HepG2 (cell line): ENCODE data around the gene ESPN. TPM values are rescaled to one million over a fixed set of nuclear protein-coding genes. Genes with fewer than 3 reads are reported as not detected.

ENCODE experiments used
- ATAC-seq: fragments of 200-7000 bp; cut with Tn5 transposase; 3 replicates; pipeline ENCODE4 v1.9.1; 2020; ENCODE audit warnings: mild to moderate bottlenecking, moderate library complexity
- BruUV-seq: library from RNA; stranded (reverse); fragments of 400-500 nt; replicated peaks from 2 replicates; lab custom pipeline; 2021; lab: Mats Ljungman, UMichigan
- CTCF ChIA-PET: fragments of 300-600 bp; formaldehyde crosslinking; extraction: SDS; loops from one replicate; lab custom pipeline; 2021; ENCODE audit warnings: low total read pairs, inconsistent platforms, low intra/inter-chr PET ratio; lab: Yijun Ruan, JAX
- POLR2A ChIA-PET: fragments of 350-600 bp; sonication (Branson Sonifier 250); formaldehyde crosslinking; loops from one replicate; lab custom pipeline; 2020; ENCODE audit warnings: antibody characterized with exemption, inconsistent platforms; lab: Yijun Ruan, JAX
- DNase-seq: peaks from one replicate; pipeline ENCODE4 v3.0.0-alpha.2; 2015; ENCODE audit warnings: low spot score
- FAIRE-seq: peaks from 3 replicates; lab custom pipeline; 2011; peaks lifted over from hg19 to GRCh38; lab: Jason Lieb, UNC
- H2AFZ ChIP-seq: one replicate; pipeline ENCODE4 v1.6.1; 2011; ENCODE audit warnings: low read length, inconsistent platforms
- H3K27ac ChIP-seq: fragments of 300-600 bp; 3 replicates; pipeline ENCODE4 v1.8.0; 2011; ENCODE audit warnings: mixed run types, mild to moderate bottlenecking, mixed read lengths, low read length, inconsistent platforms; ENCODE audit not compliant: insufficient read depth; ENCODE audit errors: extremely low read length
- H3K27me3 ChIP-seq, 2 experiments: fragments of 200-600 bp in 1 of 2; 2 replicates in 1 of 2; 3 replicates in 1 of 2; pipeline versions ENCODE4 v1.6.0 to v1.8.0; 2011; ENCODE audit warnings: low read length in 2 of 2, mild to moderate bottlenecking in 2 of 2, moderate library complexity in 2 of 2, inconsistent platforms in 1 of 2; ENCODE audit not compliant: insufficient read depth in 2 of 2, control insufficient read depth in 1 of 2
- H3K36me3 ChIP-seq, 2 experiments: fragments of 200-600 bp in 1 of 2; replicated peaks in 1 of 2; 2 replicates in 1 of 2; 3 replicates in 1 of 2; pipeline versions ENCODE4 v1.5.1 to v1.8.0; 2011; ENCODE audit warnings: low read length in 2 of 2, inconsistent platforms in 1 of 2; ENCODE audit not compliant: insufficient read depth in 2 of 2, control insufficient read depth in 1 of 2
- H3K4me1 ChIP-seq: 2 replicates; pipeline ENCODE4 v1.5.1; 2012; ENCODE audit warnings: low read length, inconsistent platforms; ENCODE audit not compliant: insufficient read depth
- H3K4me2 ChIP-seq: 2 replicates; pipeline ENCODE4 v1.6.0; 2011; ENCODE audit warnings: low read depth, low read length, inconsistent platforms
- H3K4me3 ChIP-seq, 3 experiments: fragments of 200-600 bp in 1 of 3; sonication (generic), shearing (Covaris generic) in 1 of 3; replicated peaks in 1 of 3; 2 replicates each; pipeline ENCODE4 v1.5.1; 2011 to 2016; ENCODE audit warnings: low read length in 3 of 3, inconsistent platforms in 2 of 3, low read depth in 2 of 3, mild to moderate bottlenecking in 2 of 3, control low read depth in 1 of 3, mixed read lengths in 1 of 3; ENCODE audit not compliant: insufficient read depth in 1 of 3
- H3K79me2 ChIP-seq: one replicate; pipeline ENCODE4 v1.6.1; 2011; ENCODE audit warnings: low read length, inconsistent platforms; ENCODE audit not compliant: insufficient read depth
- H3K9ac ChIP-seq: 2 replicates; pipeline ENCODE4 v1.6.0; 2011; ENCODE audit warnings: mild to moderate bottlenecking, low read depth, low read length, inconsistent platforms; ENCODE audit not compliant: insufficient read depth
- H3K9me3 ChIP-seq: 2 replicates; pipeline ENCODE4 v1.5.1; 2012; ENCODE audit warnings: mild to moderate bottlenecking, low read length
- H4K20me1 ChIP-seq: 2 replicates; pipeline ENCODE4 v1.6.0; 2011; ENCODE audit warnings: inconsistent platforms, mild to moderate bottlenecking, low read length, moderate library complexity; ENCODE audit not compliant: insufficient read depth
- EEA1 ChIP-seq: sonication (generic); formaldehyde crosslinking; IDR thresholded peaks from 2 replicates; pipeline ENCODE4 v1.5.1; 2020; ENCODE audit warnings: mild to moderate bottlenecking, missing genetic modification reagents, borderline replicate concordance
- HIVEP1 ChIP-seq: sonication (generic); formaldehyde crosslinking; IDR thresholded peaks from 2 replicates; pipeline ENCODE4 v1.4.0; 2020; ENCODE audit warnings: mild to moderate bottlenecking, missing genetic modification reagents
- PHF5A ChIP-seq: IDR thresholded peaks from one replicate; pipeline ENCODE4 v1.6.1; 2018; ENCODE audit warnings: low read depth, missing genetic modification reagents; ENCODE audit not compliant: unreplicated experiment
- RORA ChIP-seq: sonication (generic); formaldehyde crosslinking; IDR thresholded peaks from 2 replicates; pipeline ENCODE4 v1.5.0; 2020; ENCODE audit warnings: mild to moderate bottlenecking, missing genetic modification reagents, moderate library complexity
- SYNCRIP ChIP-seq: fragments of 200-400 bp; formaldehyde crosslinking; IDR thresholded peaks from 2 replicates; pipeline ENCODE4 v1.6.1; 2018; ENCODE audit warnings: mild to moderate bottlenecking, low read depth, low read length; ENCODE audit not compliant: insufficient read depth
- TAF15 ChIP-seq: fragments of 200-400 bp; formaldehyde crosslinking; IDR thresholded peaks from one replicate; pipeline ENCODE4 v1.6.1; 2018; ENCODE audit warnings: mild to moderate bottlenecking, low read depth, low read length; ENCODE audit not compliant: poor library complexity, severe bottlenecking
- ZNF713 ChIP-seq: sonication (generic); formaldehyde crosslinking; IDR thresholded peaks from 2 replicates; pipeline ENCODE4 v1.4.0; 2020; ENCODE audit warnings: mild to moderate bottlenecking, missing genetic modification reagents
- ZNF75D ChIP-seq: sonication (generic); formaldehyde crosslinking; IDR thresholded peaks from 2 replicates; pipeline ENCODE4 v1.8.1; 2023; ENCODE audit warnings: missing genetic modification reagents, mild to moderate bottlenecking, borderline replicate concordance
- WGBS: methylation state at CpG from one replicate; pipeline ENCODE4 v1.1.6; 2017; ENCODE audit warnings: low lambda C conversion rate; 5-methylcytosine and 5-hydroxymethylcytosine counted together
- in situ Hi-C: cut with HindIII; loops from 2 replicates; pipeline ENCODE4 v1.10.0; 2017; ENCODE audit warnings: low pct_unique_long_range_greater_than_20kb; ENCODE audit not compliant: extremely low pct_ligation_motif_present
- intact Hi-C: fragments of 100-400 bp; cut with micrococcal nuclease; formaldehyde crosslinking; loops from one replicate; pipeline ENCODE4 v1.10.0; 2022; ENCODE audit not compliant: unreplicated experiment
- polyA plus RNA-seq, 8 experiments: library from polyadenylated mRNA; depleted of rRNA in 3 of 8; stranded (reverse) in 7 of 8; unstranded in 1 of 8; fragments of >200 nt; fragmentation: Illumina TruSeq in 4 of 8; extraction: Trizol in 4 of 8; gene quantifications; 2 replicates each; pipeline versions ENCODE4 v1.2.1 to v1.2.3, GENCODE V29; 2011 to 2016; ENCODE audit warnings: low read depth in 4 of 8, missing spikeins in 1 of 8, mixed read lengths in 1 of 8; ENCODE audit not compliant: insufficient read depth in 1 of 8
- total RNA-seq, 5 experiments: library from RNA; depleted of rRNA; stranded (reverse); fragments of >200 nt; fragmentation: Illumina TruSeq; extraction: Trizol; gene quantifications; 2 replicates each; pipeline ENCODE4 v1.2.3, GENCODE V29; 2016; ENCODE audit warnings: low read depth in 1 of 5
- TF ChIP-seq, protein P1 (sequence below): sonication (generic); formaldehyde crosslinking; IDR thresholded peaks from 2 replicates; pipeline ENCODE4 v1.9.0; 2021; ENCODE audit warnings: missing genetic modification reagents, borderline replicate concordance
- TF ChIP-seq, protein P2 (sequence below): sonication (generic); formaldehyde crosslinking; IDR thresholded peaks from 2 replicates; pipeline ENCODE4 v1.5.1; 2020; ENCODE audit warnings: mild to moderate bottlenecking, missing genetic modification reagents, moderate library complexity
- TF ChIP-seq, protein P3 (sequence below): sonication (generic); formaldehyde crosslinking; IDR thresholded peaks from 2 replicates; pipeline ENCODE4 v1.5.0; 2020; ENCODE audit warnings: mild to moderate bottlenecking, missing genetic modification reagents
- TF ChIP-seq, protein P4 (sequence below): IDR thresholded peaks from 2 replicates; pipeline ENCODE4 v1.6.1; 2016; ENCODE audit warnings: missing biosample characterization, missing genetic modification reagents, low read depth

The ESPN gene
- total and polyA plus RNA-seq, 2 of the 13 experiments (the other 11 are each of a cell fraction or from before 2014, with no cell fraction given), result 48.6 to 54.2 TPM

DNA sequence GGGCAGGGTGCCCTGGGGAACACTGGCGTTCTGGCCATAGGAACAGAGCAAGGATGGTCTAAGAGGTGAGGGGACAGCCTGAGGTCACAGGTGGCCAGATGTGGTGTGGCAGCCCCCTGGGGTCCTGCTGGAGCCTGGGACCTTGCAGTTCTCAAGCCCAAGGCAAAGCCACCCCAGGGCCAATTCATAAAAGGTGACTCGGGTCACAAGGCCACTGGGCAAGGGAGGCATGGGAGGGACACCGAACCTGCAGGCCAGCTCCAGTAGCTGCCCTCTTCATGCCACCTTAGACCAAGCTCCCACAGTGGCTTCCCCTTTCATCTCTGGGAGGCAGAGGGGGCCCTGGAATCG is 22.1 kb downstream of the ESPN start:
- intact Hi-C loops (loop anchor here (2.0 to 10.0 kb wide), 2 partner anchors 18 to 652 kb away; no protein-coding TSS in a partner anchor), in situ Hi-C loops (no loop called here)
- H2AFZ ChIP-seq, result no peak overlapping the region
- H3K27ac ChIP-seq, result peak overlapping the region; percentile 91
- peaks cover 0 to 3% of the 10 kb centered on the region in 2 experiments; a peak in 2 of 5 replicates for H3K36me3 ChIP-seq
- H3K79me2 ChIP-seq, result peaks cover 19% of the 10 kb centered on the region
- CTCF ChIA-PET, result interaction anchor here (0.9 kb wide), 1 partner anchor 18 kb away, joined by 3 read pairs; no protein-coding TSS in a partner anchor
- WGBS, result no CpG with 5 or more reads among the region's 4 CpGs
- ATAC-seq (no peak), DNase-seq (no peak), FAIRE-seq (peak; percentile 34)
- H3K4me2 ChIP-seq, result peak overlapping the region; percentile 99
- peak overlapping the region; percentile 60 to 78 (median 63) for H3K4me3 ChIP-seq
- H4K20me1 ChIP-seq, result 0 out of 2 replicates have a peak, but pooled peaks cover 6% of the 10 kb centered on the region
- H3K27me3 ChIP-seq, result peaks cover 0 to 1% of the 10 kb centered on the region in 2 experiments; a peak in 2 of 5 replicates
- POLR2A ChIA-PET, result interaction anchor here (1.0 to 1.5 kb wide), 4 partner anchors 12 to 44 kb away, joined by 3 to 5 read pairs (median 4); no protein-coding TSS in a partner anchor
- peaks cover 45% of the 10 kb centered on the region for H3K4me1 ChIP-seq
- H3K9ac ChIP-seq, result peak overlapping the region; percentile 85
- H3K9me3 ChIP-seq, result no peaks in the 10 kb centered on the region
- BruUV-seq, result no TSS peak
- TF ChIP-seq PHF5A (CRISPR knock-in tag), result no peak
- TF ChIP-seq RORA (CRISPR knock-in tag), result no peak
- TF ChIP-seq, protein P1, sequence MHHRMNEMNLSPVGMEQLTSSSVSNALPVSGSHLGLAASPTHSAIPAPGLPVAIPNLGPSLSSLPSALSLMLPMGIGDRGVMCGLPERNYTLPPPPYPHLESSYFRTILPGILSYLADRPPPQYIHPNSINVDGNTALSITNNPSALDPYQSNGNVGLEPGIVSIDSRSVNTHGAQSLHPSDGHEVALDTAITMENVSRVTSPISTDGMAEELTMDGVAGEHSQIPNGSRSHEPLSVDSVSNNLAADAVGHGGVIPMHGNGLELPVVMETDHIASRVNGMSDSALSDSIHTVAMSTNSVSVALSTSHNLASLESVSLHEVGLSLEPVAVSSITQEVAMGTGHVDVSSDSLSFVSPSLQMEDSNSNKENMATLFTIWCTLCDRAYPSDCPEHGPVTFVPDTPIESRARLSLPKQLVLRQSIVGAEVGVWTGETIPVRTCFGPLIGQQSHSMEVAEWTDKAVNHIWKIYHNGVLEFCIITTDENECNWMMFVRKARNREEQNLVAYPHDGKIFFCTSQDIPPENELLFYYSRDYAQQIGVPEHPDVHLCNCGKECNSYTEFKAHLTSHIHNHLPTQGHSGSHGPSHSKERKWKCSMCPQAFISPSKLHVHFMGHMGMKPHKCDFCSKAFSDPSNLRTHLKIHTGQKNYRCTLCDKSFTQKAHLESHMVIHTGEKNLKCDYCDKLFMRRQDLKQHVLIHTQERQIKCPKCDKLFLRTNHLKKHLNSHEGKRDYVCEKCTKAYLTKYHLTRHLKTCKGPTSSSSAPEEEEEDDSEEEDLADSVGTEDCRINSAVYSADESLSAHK, result no peak
- TF ChIP-seq, protein P2, sequence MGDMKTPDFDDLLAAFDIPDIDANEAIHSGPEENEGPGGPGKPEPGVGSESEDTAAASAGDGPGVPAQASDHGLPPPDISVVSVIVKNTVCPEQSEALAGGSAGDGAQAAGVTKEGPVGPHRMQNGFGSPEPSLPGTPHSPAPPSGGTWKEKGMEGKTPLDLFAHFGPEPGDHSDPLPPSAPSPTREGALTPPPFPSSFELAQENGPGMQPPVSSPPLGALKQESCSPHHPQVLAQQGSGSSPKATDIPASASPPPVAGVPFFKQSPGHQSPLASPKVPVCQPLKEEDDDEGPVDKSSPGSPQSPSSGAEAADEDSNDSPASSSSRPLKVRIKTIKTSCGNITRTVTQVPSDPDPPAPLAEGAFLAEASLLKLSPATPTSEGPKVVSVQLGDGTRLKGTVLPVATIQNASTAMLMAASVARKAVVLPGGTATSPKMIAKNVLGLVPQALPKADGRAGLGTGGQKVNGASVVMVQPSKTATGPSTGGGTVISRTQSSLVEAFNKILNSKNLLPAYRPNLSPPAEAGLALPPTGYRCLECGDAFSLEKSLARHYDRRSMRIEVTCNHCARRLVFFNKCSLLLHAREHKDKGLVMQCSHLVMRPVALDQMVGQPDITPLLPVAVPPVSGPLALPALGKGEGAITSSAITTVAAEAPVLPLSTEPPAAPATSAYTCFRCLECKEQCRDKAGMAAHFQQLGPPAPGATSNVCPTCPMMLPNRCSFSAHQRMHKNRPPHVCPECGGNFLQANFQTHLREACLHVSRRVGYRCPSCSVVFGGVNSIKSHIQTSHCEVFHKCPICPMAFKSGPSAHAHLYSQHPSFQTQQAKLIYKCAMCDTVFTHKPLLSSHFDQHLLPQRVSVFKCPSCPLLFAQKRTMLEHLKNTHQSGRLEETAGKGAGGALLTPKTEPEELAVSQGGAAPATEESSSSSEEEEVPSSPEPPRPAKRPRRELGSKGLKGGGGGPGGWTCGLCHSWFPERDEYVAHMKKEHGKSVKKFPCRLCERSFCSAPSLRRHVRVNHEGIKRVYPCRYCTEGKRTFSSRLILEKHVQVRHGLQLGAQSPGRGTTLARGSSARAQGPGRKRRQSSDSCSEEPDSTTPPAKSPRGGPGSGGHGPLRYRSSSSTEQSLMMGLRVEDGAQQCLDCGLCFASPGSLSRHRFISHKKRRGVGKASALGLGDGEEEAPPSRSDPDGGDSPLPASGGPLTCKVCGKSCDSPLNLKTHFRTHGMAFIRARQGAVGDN (CRISPR knock-in tag), result no peak
- no peak for TF ChIP-seq ZNF713
- no peak for TF ChIP-seq ZNF75D (CRISPR knock-in tag)
- TF ChIP-seq, protein P3, sequence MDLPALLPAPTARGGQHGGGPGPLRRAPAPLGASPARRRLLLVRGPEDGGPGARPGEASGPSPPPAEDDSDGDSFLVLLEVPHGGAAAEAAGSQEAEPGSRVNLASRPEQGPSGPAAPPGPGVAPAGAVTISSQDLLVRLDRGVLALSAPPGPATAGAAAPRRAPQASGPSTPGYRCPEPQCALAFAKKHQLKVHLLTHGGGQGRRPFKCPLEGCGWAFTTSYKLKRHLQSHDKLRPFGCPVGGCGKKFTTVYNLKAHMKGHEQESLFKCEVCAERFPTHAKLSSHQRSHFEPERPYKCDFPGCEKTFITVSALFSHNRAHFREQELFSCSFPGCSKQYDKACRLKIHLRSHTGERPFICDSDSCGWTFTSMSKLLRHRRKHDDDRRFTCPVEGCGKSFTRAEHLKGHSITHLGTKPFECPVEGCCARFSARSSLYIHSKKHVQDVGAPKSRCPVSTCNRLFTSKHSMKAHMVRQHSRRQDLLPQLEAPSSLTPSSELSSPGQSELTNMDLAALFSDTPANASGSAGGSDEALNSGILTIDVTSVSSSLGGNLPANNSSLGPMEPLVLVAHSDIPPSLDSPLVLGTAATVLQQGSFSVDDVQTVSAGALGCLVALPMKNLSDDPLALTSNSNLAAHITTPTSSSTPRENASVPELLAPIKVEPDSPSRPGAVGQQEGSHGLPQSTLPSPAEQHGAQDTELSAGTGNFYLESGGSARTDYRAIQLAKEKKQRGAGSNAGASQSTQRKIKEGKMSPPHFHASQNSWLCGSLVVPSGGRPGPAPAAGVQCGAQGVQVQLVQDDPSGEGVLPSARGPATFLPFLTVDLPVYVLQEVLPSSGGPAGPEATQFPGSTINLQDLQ, result peak; percentile 1; the same call in 1 of the 2 replicates
- no peak for TF ChIP-seq SYNCRIP
- TF ChIP-seq, protein P4, sequence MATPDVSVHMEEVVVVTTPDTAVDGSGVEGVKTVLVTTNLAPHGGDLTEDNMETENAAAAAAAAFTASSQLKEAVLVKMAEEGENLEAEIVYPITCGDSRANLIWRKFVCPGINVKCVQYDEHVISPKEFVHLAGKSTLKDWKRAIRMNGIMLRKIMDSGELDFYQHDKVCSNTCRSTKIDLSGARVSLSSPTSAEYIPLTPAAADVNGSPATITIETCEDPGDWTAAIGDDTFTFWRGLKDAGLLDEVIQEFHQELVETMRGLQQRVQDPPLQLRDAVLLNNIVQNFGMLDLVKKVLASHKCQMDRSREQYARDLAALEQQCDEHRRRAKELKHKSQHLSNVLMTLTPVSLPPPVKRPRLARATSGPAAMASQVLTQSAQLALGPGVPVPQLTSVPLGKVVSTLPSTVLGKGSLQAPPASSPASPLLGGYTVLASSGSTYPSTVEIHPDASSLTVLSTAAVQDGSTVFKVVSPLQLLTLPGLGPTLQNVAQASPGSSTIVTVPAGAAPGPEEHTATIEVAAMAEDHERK (CRISPR knock-in tag), result no peak
- TF ChIP-seq TAF15, result no peak
- TF ChIP-seq HIVEP1 (CRISPR knock-in tag), result 0 out of 2 replicates have a peak, but pooled peaks have one; percentile 6
- no peak for TF ChIP-seq EEA1 (CRISPR knock-in tag)
